Fibroblast of pulmonary artery (primary cell): Measurements from ENCODE around the gene PSEN1.

Experiments used
- DNase-seq: peaks from one replicate; pipeline ENCODE4 v3.0.0-alpha.2; 2010; ENCODE audit warnings: low read depth
- H3K4me3 ChIP-seq: replicated peaks from 2 replicates; pipeline ENCODE4 v1.5.1; 2011; ENCODE audit warnings: low read depth, mild to moderate bottlenecking, control low read depth, low read length, moderate library complexity
- TF ChIP-seq, protein P1 (sequence below): IDR thresholded peaks from 2 replicates; pipeline ENCODE4 v1.5.1; 2011; ENCODE audit warnings: mild to moderate bottlenecking, control low read depth, low read length, inconsistent platforms; ENCODE audit errors: missing control alignments

The PSEN1 gene

DNA sequence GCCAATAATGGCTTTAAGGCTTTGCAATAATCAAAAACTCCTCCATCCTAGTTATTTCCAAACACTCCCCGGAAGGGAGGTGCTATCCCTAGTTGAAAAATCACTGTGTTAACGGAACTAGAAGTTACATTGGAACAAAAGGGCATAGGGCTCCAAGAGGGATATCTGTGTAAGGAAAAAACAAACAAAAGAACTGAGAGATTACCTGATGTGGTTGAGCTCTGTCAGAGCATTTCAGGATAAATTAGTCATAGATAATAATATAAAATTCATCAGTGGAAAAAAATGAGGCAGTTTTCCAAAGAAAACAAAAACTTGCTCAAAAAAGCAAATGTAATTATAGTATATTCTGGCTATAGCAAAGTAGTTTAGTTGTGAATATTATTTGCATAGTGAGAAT lies 73.6 kb downstream of the PSEN1 start:
- peak; percentile 85 for DNase-seq
- TF ChIP-seq, protein P1, sequence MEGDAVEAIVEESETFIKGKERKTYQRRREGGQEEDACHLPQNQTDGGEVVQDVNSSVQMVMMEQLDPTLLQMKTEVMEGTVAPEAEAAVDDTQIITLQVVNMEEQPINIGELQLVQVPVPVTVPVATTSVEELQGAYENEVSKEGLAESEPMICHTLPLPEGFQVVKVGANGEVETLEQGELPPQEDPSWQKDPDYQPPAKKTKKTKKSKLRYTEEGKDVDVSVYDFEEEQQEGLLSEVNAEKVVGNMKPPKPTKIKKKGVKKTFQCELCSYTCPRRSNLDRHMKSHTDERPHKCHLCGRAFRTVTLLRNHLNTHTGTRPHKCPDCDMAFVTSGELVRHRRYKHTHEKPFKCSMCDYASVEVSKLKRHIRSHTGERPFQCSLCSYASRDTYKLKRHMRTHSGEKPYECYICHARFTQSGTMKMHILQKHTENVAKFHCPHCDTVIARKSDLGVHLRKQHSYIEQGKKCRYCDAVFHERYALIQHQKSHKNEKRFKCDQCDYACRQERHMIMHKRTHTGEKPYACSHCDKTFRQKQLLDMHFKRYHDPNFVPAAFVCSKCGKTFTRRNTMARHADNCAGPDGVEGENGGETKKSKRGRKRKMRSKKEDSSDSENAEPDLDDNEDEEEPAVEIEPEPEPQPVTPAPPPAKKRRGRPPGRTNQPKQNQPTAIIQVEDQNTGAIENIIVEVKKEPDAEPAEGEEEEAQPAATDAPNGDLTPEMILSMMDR, result no peak
- no peak overlapping the region for H3K4me3 ChIP-seq

DNA sequence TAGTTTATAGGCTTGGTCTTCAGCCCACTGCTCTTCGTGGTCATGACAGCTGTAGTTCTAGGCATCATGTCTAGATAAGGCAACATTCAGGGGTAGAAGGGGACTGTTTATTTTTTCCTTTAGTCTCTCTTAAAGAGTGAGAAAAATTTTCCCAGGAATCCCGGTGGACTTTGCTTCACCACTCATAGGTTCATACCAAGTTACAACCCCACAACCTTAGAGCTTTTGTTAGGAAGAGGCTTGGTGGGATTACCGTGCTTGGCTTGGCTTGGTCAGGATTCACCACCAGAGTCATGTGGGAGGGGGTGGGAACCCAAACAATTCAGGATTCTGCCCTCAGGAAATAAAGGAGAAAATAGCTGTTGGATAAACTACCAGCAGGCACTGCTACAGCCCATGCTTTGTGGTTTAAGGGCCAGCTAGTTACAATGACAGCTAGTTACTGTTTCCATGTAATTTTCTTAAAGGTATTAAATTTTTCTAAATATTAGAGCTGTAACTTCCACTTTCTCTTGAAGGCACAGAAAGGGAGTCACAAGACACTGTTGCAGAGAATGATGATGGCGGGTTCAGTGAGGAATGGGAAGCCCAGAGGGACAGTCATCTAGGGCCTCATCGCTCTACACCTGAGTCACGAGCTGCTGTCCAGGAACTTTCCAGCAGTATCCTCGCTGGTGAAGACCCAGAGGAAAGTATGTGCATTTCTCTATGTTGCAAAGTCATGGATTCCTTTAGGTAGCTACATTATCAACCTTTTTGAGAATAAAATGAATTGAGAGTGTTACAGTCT lies 75.1 kb downstream of the PSEN1 start:
- TF ChIP-seq, protein P1, result no peak
- no peak for DNase-seq
- no peak overlapping the region for H3K4me3 ChIP-seq

DNA sequence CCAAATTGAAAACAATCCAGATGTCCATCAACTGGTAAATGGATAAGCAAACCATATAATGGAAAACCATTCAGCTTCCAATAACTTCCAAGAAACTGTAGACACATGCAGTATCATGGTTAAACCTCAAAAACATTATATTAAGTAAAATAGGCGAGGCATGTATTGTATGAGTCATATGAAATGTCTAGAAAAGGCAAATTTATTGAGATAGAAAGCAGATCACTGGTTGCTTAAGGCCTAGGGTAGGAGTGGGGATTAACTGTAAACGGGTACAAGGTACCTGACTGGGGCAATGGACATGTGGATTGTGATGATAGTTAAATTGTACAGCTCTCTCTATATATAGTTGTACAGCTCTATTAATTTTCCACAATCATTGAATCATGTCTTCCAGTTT lies 79.7 kb downstream of the PSEN1 start:
- no peak overlapping the region for H3K4me3 ChIP-seq
- DNase-seq, result no peak
- TF ChIP-seq, protein P1, result no peak

DNA sequence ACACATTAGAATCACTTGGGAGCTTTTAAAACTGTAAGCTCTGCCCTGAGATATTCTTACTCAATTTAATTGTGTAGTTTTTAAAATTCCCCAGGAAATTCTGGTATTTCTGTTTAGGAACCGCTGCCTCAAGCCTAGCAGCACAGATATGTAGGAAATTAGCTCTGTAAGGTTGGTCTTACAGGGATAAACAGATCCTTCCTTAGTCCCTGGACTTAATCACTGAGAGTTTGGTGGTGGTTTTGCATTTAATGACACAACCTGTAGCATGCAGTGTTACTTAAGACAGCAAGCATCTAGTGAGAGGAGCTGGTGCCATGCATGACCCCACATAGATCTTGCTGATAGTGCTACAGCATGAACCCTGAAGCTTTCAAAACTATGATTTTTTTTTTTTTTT lies 81.1 kb downstream of the PSEN1 start:
- TF ChIP-seq, protein P1, result no peak
- DNase-seq, result no peak
- H3K4me3 ChIP-seq, result no peak overlapping the region

DNA sequence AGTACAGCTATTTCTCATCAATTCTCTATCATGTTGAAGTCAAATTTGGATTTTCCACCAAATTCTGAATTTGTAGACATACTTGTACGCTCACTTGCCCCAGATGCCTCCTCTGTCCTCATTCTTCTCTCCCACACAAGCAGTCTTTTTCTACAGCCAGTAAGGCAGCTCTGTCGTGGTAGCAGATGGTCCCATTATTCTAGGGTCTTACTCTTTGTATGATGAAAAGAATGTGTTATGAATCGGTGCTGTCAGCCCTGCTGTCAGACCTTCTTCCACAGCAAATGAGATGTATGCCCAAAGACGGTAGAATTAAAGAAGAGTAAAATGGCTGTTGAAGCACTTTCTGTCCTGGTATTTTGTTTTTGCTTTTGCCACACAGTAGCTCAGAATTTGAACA lies 83.8 kb downstream of the PSEN1 start:
- TF ChIP-seq, protein P1, result no peak
- no peak for DNase-seq
- H3K4me3 ChIP-seq, result no peak overlapping the region

DNA sequence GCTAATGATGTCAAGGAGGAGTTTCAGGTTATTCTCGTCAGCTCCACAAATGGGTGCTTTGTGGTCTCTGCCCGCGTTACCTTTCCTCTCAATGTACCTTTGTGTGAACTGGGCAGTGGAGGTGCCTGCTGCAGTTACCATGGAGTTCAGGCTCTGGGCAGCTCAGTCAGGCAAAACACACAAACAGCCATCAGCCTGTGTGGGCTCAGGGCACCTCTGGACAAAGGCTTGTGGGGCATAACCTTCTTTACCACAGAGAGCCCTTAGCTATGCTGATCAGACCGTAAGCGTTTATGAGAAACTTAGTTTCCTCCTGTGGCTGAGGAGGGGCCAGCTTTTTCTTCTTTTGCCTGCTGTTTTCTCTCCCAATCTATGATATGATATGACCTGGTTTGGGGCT lies 84.3 kb downstream of the PSEN1 start:
- TF ChIP-seq, protein P1, result no peak
- no peak for DNase-seq
- no peak overlapping the region for H3K4me3 ChIP-seq

DNA sequence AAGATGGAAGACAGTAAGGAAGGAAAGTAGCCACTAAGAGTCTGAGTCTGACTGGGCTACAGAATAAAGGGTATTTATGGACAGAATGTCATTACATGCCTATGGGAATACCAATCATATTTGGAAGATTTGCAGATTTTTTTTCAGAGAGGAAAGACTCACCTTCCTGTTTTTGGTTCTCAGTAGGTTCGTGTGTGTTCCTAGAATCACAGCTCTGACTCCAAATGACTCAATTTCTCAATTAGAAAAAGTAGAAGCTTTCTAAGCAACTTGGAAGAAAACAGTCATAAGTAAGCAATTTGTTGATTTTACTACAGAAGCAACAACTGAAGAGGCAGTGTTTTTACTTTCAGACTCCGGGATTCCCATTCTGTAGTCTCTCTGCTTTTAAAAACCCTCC lies 85.6 kb downstream of the PSEN1 start:
- TF ChIP-seq, protein P1, result no peak
- no peak for DNase-seq
- H3K4me3 ChIP-seq, result no peak overlapping the region
